H7 (cell line): Measurements from ENCODE around the gene PSMD4. TPM values are rescaled to one million over a fixed set of nuclear protein-coding genes. Genes with fewer than 3 reads are reported as not detected.

Source experiments
- DNase-seq: peaks from one replicate; pipeline ENCODE4 v3.0.0; 2012
- H3K27me3 ChIP-seq: 2 replicates; pipeline ENCODE4 v1.6.0; 2011; ENCODE audit warnings: mild to moderate bottlenecking, low read length; ENCODE audit not compliant: control insufficient read depth, insufficient read depth
- H3K36me3 ChIP-seq: replicated peaks from 2 replicates; pipeline ENCODE4 v1.5.1; 2011; ENCODE audit warnings: low read length; ENCODE audit not compliant: control insufficient read depth, insufficient read depth
- H3K4me3 ChIP-seq: 2 replicates; pipeline ENCODE4 v1.5.1; 2011; ENCODE audit warnings: low read depth, mild to moderate bottlenecking, control low read depth, low read length, moderate library complexity; ENCODE audit not compliant: insufficient read depth
- total RNA-seq: library from RNA; depleted of rRNA; stranded (reverse); fragments of >200 nt; shearing (Covaris generic); gene quantifications from 2 replicates; pipeline ENCODE4 v1.2.3, GENCODE V29; 2014; rRNA removed

PSMD4 gene
- total RNA-seq, 1 experiment from 2014 or later: 373 TPM

GRCh38 chr1:151309811-151310323 is 55.3 kb downstream of the PSMD4 start:
- Histone ChIP-seq H3K27me3 (no peaks in the 10 kb centered on the region), H3K36me3 (peaks cover 13% of the 10 kb centered on the region), H3K4me3 (no peak overlapping the region)
- DNase-seq: peak; percentile 64

GRCh38 chr1:151311011-151311410 is 56.5 kb downstream of the PSMD4 start:
- no peak for DNase-seq
- Histone ChIP-seq H3K4me3 (no peak overlapping the region), H3K36me3 (peaks cover 11% of the 10 kb centered on the region), H3K27me3 (no peaks in the 10 kb centered on the region)

GRCh38 chr1:151311589-151312331 is 57.2 kb downstream of the PSMD4 start:
- Histone ChIP-seq H3K27me3 (no peaks in the 10 kb centered on the region), H3K4me3 (no peak overlapping the region), H3K36me3 (peaks cover 8% of the 10 kb centered on the region)
- no peak for DNase-seq

GRCh38 chr1:151312411-151312810 is 57.9 kb downstream of the PSMD4 start:
- DNase-seq: no peak
- Histone ChIP-seq H3K27me3 (no peaks in the 10 kb centered on the region), H3K4me3 (no peak overlapping the region), H3K36me3 (peaks cover 6% of the 10 kb centered on the region)

- no peak for DNase-seq
- peaks cover 5% of the 10 kb centered on the region for H3K36me3 ChIP-seq
- H3K27me3 ChIP-seq: no peaks in the 10 kb centered on the region
- H3K4me3 ChIP-seq: no peak overlapping the region
Measured at GRCh38 chr1:151312826-151313225, 58.3 kb downstream of the PSMD4 start.

GRCh38 chr1:151313501-151313900 is 59.0 kb downstream of the PSMD4 start:
- no peak overlapping the region for H3K4me3 ChIP-seq
- no peaks in the 10 kb centered on the region for H3K27me3 ChIP-seq
- H3K36me3 ChIP-seq: peaks cover 5% of the 10 kb centered on the region
- DNase-seq: no peak

GRCh38 chr1:151314137-151314875 is 59.8 kb downstream of the PSMD4 start:
- Histone ChIP-seq H3K36me3 (peaks cover 3% of the 10 kb centered on the region), H3K27me3 (no peaks in the 10 kb centered on the region), H3K4me3 (no peak overlapping the region)
- no peak for DNase-seq

- no peak for DNase-seq
- H3K27me3 ChIP-seq: no peaks in the 10 kb centered on the region
- H3K36me3 ChIP-seq: peaks cover 3% of the 10 kb centered on the region
- H3K4me3 ChIP-seq: no peak overlapping the region
Measured at GRCh38 chr1:151315565-151316235, 61.2 kb downstream of the PSMD4 start.

Other genes starting within 250 kb of the PSMD4 start
- gene MINDY1, start 247.8 kb upstream of the PSMD4 start, total RNA-seq: 12.6 and 18.4 TPM in 2 replicates
- 33.5 and 36.3 TPM in 2 replicates for gene PRUNE1, start 246.3 kb upstream of the PSMD4 start, total RNA-seq
- gene BNIPL, start 218.1 kb upstream of the PSMD4 start, total RNA-seq: 0.48 and 0.96 TPM in 2 replicates
- gene C1orf56, start 207.0 kb upstream of the PSMD4 start, total RNA-seq: 4.7 and 5.9 TPM in 2 replicates
- gene CDC42SE1, start 195.1 kb upstream of the PSMD4 start, total RNA-seq: 72.1 and 78.6 TPM in 2 replicates
- gene MLLT11, start 194.3 kb upstream of the PSMD4 start, total RNA-seq: 37.2 and 45.9 TPM in 2 replicates
- gene GABPB2, start 184.0 kb upstream of the PSMD4 start, total RNA-seq: 4.0 and 5.8 TPM in 2 replicates
- 6.1 and 8.0 TPM in 2 replicates for gene SEMA6C, start 108.1 kb upstream of the PSMD4 start, total RNA-seq
- gene TNFAIP8L2, start 98.1 kb upstream of the PSMD4 start, total RNA-seq: 0.14 and 0.15 TPM in 2 replicates
- 20.0 and 22.5 TPM in 2 replicates for gene LYSMD1, start 88.8 kb upstream of the PSMD4 start, total RNA-seq
- gene SCNM1, start 88.6 kb upstream of the PSMD4 start, total RNA-seq: 76.1 and 78.8 TPM in 2 replicates
- gene TMOD4, start 78.8 kb upstream of the PSMD4 start, total RNA-seq: 0.80 TPM in 1 of 2 replicates, not detected in the other
- 167 and 180 TPM in 2 replicates for gene VPS72, start 64.5 kb upstream of the PSMD4 start, total RNA-seq
- gene PIP5K1A, start 56.2 kb upstream of the PSMD4 start, total RNA-seq: 79.7 and 86.6 TPM in 2 replicates
- gene ZNF687, start 27.6 kb downstream of the PSMD4 start, total RNA-seq: 81.3 and 103 TPM in 2 replicates
- 33.4 and 36.2 TPM in 2 replicates for gene PI4KB, start 72.7 kb downstream of the PSMD4 start, total RNA-seq
- 73.1 and 74.9 TPM in 2 replicates for gene RFX5, start 92.5 kb downstream of the PSMD4 start, total RNA-seq
- gene SELENBP1, start 118.0 kb downstream of the PSMD4 start, total RNA-seq: 36.9 and 41.9 TPM in 2 replicates
- 889 and 932 TPM in 2 replicates for gene PSMB4, start 144.8 kb downstream of the PSMD4 start, total RNA-seq
- 44.7 and 56.5 TPM in 2 replicates for gene POGZ, start 204.8 kb downstream of the PSMD4 start, total RNA-seq